A549 (cell line): Measurements from ENCODE around the gene NARS2. TPM values are rescaled to one million over a fixed set of nuclear protein-coding genes. Genes with fewer than 3 reads are reported as not detected.

Experiments
- ATAC-seq, 2 experiments: fragments of 200-7000 bp in 1 of 2; fragments of >200 bp in 1 of 2; cut with Nextera tagmentation in 1 of 2; cut with Tn5 transposase in 1 of 2; 3 replicates each; pipeline versions ENCODE4 v1.8.0 to v1.9.1; 2018 to 2020; ENCODE audit warnings: mild to moderate bottlenecking in 1 of 2, moderate library complexity in 1 of 2
- CTCF ChIA-PET: fragments of 300-600 bp; sonication (Branson Sonifier 250); formaldehyde crosslinking; extraction: SDS; loops from one replicate; lab custom pipeline; 2021; ENCODE audit warnings: antibody characterized with exemption, inconsistent platforms; lab: Yijun Ruan, JAX
- POLR2A ChIA-PET: fragments of 350-600 bp; formaldehyde crosslinking; extraction: SDS; loops from one replicate; lab custom pipeline; 2021; ENCODE audit warnings: antibody characterized with exemption, inconsistent platforms; lab: Yijun Ruan, JAX
- DNase-seq, 2 experiments: peaks; one replicate each; pipeline versions ENCODE4 v3.0.0 to v3.0.0-alpha.2; 2011 to 2016; ENCODE audit warnings: low read depth in 1 of 2, low spot score in 1 of 2
- FAIRE-seq: peaks from 2 replicates; lab custom pipeline; 2011; peaks lifted over from hg19 to GRCh38; lab: Jason Lieb, UNC
- H3K27ac ChIP-seq, 2 experiments: fragments of >200 bp; sonication (Bioruptor Twin); formaldehyde crosslinking; 3 replicates each; pipeline ENCODE4 v1.5.1; 2016 to 2017
- H3K4me1 ChIP-seq: fragments of >200 bp; sonication (Bioruptor Twin); formaldehyde crosslinking; 3 replicates; pipeline ENCODE4 v1.6.1; 2016
- H3K4me2 ChIP-seq: fragments of >200 bp; sonication (Bioruptor Twin); formaldehyde crosslinking; 3 replicates; pipeline ENCODE4 v1.6.1; 2016
- H3K4me3 ChIP-seq: fragments of >200 bp; sonication (Bioruptor Twin); formaldehyde crosslinking; 3 replicates; pipeline ENCODE4 v1.5.1; 2016
- H3K9me3 ChIP-seq: fragments of >200 bp; sonication (Bioruptor Twin); formaldehyde crosslinking; 3 replicates; pipeline ENCODE4 v1.6.1; 2016
- BCL3 ChIP-seq: fragments of >200 bp; sonication (Bioruptor Twin); formaldehyde crosslinking; IDR thresholded peaks from 3 replicates; pipeline ENCODE4 v1.6.1; 2016
- BHLHE40 ChIP-seq: IDR thresholded peaks from 2 replicates; pipeline ENCODE4 v1.6.1; 2012; ENCODE audit warnings: low read depth, low read length, inconsistent platforms
- CHD2 ChIP-seq: fragments of 150-350 bp; IDR thresholded peaks from 2 replicates; pipeline ENCODE4 v1.6.1; 2014; ENCODE audit warnings: low read length; ENCODE audit not compliant: partially characterized antibody
- EHF ChIP-seq: fragments of 250-450 bp; sonication (Bioruptor Pico); IDR thresholded peaks from 2 replicates; pipeline ENCODE4 v1.5.0; 2020; ENCODE audit warnings: mild to moderate bottlenecking
- EHMT2 ChIP-seq: fragments of 200-600 bp; sonication (generic); IDR thresholded peaks from 2 replicates; pipeline ENCODE4 v1.6.1; 2016; ENCODE audit warnings: antibody characterized with exemption, low read depth, mild to moderate bottlenecking, moderate library complexity
- FOSB ChIP-seq: fragments of 250-450 bp; sonication (Bioruptor Pico); IDR thresholded peaks from 2 replicates; pipeline ENCODE4 v1.5.0; 2020; ENCODE audit warnings: mild to moderate bottlenecking, moderate library complexity
- FOSL2 ChIP-seq, 2 experiments: fragments of 450-650 bp in 1 of 2; fragments of >200 bp in 1 of 2; sonication (Bioruptor Twin) in 1 of 2; formaldehyde crosslinking; IDR thresholded peaks; 2 replicates each; pipeline versions ENCODE4 v1.5.0 to v1.6.1; 2016 to 2020; ENCODE audit warnings: mild to moderate bottlenecking in 1 of 2, moderate library complexity in 1 of 2
- HOXA7 ChIP-seq: fragments of 250-450 bp; sonication (Bioruptor Pico); IDR thresholded peaks from 2 replicates; pipeline ENCODE4 v1.5.0; 2020; ENCODE audit warnings: mild to moderate bottlenecking, moderate library complexity
- HOXB13 ChIP-seq: fragments of 250-450 bp; sonication (Bioruptor Pico); IDR thresholded peaks from 2 replicates; pipeline ENCODE4 v1.5.0; 2020; ENCODE audit warnings: low read depth, mild to moderate bottlenecking, moderate library complexity
- HOXB5 ChIP-seq: fragments of 250-450 bp; sonication (Bioruptor Pico); IDR thresholded peaks from 2 replicates; pipeline ENCODE4 v1.5.0; 2020; ENCODE audit warnings: mild to moderate bottlenecking, moderate library complexity
- JUN ChIP-seq, 2 experiments: fragments of >200 bp; sonication (Bioruptor Twin); formaldehyde crosslinking; IDR thresholded peaks; 2 replicates in 1 of 2; 3 replicates in 1 of 2; pipeline ENCODE4 v1.6.1; 2016 to 2017
- MAX ChIP-seq: IDR thresholded peaks from 2 replicates; pipeline ENCODE4 v1.6.1; 2012
- NFE2L2 ChIP-seq: fragments of 150-350 bp; conservative IDR thresholded peaks from 2 replicates; pipeline ENCODE4 v1.6.1; 2014; ENCODE audit warnings: low read length
- NR3C1 ChIP-seq: fragments of >200 bp; sonication (Bioruptor Twin); formaldehyde crosslinking; IDR thresholded peaks from 3 replicates; pipeline ENCODE4 v1.6.1; 2017
- PBX3 ChIP-seq: IDR thresholded peaks from 2 replicates; pipeline ENCODE4 v1.6.1; 2012
- POLR2AphosphoS2 ChIP-seq: conservative IDR thresholded peaks from 2 replicates; pipeline ENCODE4 v1.6.1; 2012; ENCODE audit warnings: low read length, improper control_type of control experiment, inconsistent platforms
- RCOR1 ChIP-seq: fragments of 150-350 bp; IDR thresholded peaks from 2 replicates; pipeline ENCODE4 v1.6.1; 2014; ENCODE audit warnings: antibody characterized with exemption, low read length, low read depth
- REST ChIP-seq: fragments of 200-600 bp; sonication (generic); IDR thresholded peaks from 2 replicates; pipeline ENCODE4 v1.6.1; 2016; ENCODE audit warnings: antibody characterized with exemption, mild to moderate bottlenecking, moderate library complexity
- RNF2 ChIP-seq: fragments of 200-600 bp; sonication (generic); IDR thresholded peaks from 2 replicates; pipeline ENCODE4 v1.6.1; 2016; ENCODE audit warnings: low read depth, mild to moderate bottlenecking, antibody characterized with exemption, moderate library complexity, borderline replicate concordance
- SMC3 ChIP-seq: fragments of >200 bp; sonication (Bioruptor Twin); formaldehyde crosslinking; IDR thresholded peaks from 3 replicates; pipeline ENCODE4 v1.6.1; 2018; ENCODE audit warnings: inconsistent platforms
- SREBF2 ChIP-seq: fragments of 450-650 bp; IDR thresholded peaks from 2 replicates; pipeline ENCODE4 v1.6.1; 2014; ENCODE audit warnings: mild to moderate bottlenecking, moderate library complexity
- TFCP2L1 ChIP-seq: fragments of 250-450 bp; sonication (Bioruptor Pico); IDR thresholded peaks from 2 replicates; pipeline ENCODE4 v1.5.0; 2021; ENCODE audit warnings: mild to moderate bottlenecking
- TP53 ChIP-seq: fragments of 250-450 bp; sonication (Bioruptor Pico); IDR thresholded peaks from 2 replicates; pipeline ENCODE4 v1.5.0; 2021; ENCODE audit warnings: mild to moderate bottlenecking, moderate library complexity
- ZFP36 ChIP-seq: fragments of 450-650 bp; IDR thresholded peaks from 2 replicates; pipeline ENCODE4 v1.6.1; 2014; ENCODE audit warnings: borderline replicate concordance; ENCODE audit not compliant: partially characterized antibody
- ZNF302 ChIP-seq: fragments of 250-450 bp; sonication (Bioruptor Pico); IDR thresholded peaks from 2 replicates; pipeline ENCODE4 v1.9.0; 2021; ENCODE audit warnings: inconsistent platforms, mild to moderate bottlenecking, moderate library complexity
- ZSCAN20 ChIP-seq: fragments of 250-450 bp; sonication (Bioruptor Pico); IDR thresholded peaks from 2 replicates; pipeline ENCODE4 v1.8.0; 2022; ENCODE audit warnings: mild to moderate bottlenecking, moderate library complexity
- WGBS: methylation state at CpG from one replicate; pipeline ENCODE4 v1.1.6; 2017; ENCODE audit errors: missing lambda C conversion rate; 5-methylcytosine and 5-hydroxymethylcytosine counted together
- polyA plus RNA-seq, 4 experiments: library from polyadenylated mRNA; depleted of rRNA in 3 of 4; stranded (reverse); fragments of >200 nt; fragmentation: RNase III in 1 of 4; extraction: RNeasy Plus Mini Kit Qiagen cat#74134 plus additional on column Dnase treatment in 1 of 4; gene quantifications; 2 replicates in 3 of 4; 3 replicates in 1 of 4; pipeline ENCODE4 v1.2.3, GENCODE V29; 2011 to 2017

The NARS2 gene
- polyA plus RNA-seq, 2 of the 4 experiments (the other 2 are of a cell fraction): 29.7 to 57.7 TPM

GRCh38 chr11:78459738-78460137, 114.9 kb downstream of the NARS2 start:
- H3K4me3 ChIP-seq: no peak overlapping the region
- TF ChIP-seq HOXB5 (no peak), FOSB (CRISPR knock-in tag) (no peak), BHLHE40 (no peak), FOSL2 (IDR thresholded peaks at IDR 0.05) (no peak), FOSL2 (CRISPR knock-in tag; IDR thresholded peaks at IDR 0.05) (no peak), RNF2 (no peak), CHD2 (no peak), ZNF302 (CRISPR knock-in tag) (no peak), NFE2L2 (no peak)
- no peaks in the 10 kb centered on the region for H3K9me3 ChIP-seq
- 88% methylated on average over 4 of the region's 4 CpGs for WGBS
- no peaks in the 10 kb centered on the region for H3K4me1 ChIP-seq
- CTCF ChIA-PET: no interaction called here
- POLR2A ChIA-PET: no interaction called here
- no peak for DNase-seq
- no peak overlapping the region for H3K27ac ChIP-seq
- no peak for ATAC-seq
- FAIRE-seq: no peak
- H3K4me2 ChIP-seq: no peak overlapping the region

GRCh38 chr11:78457448-78457847, 117.2 kb downstream of the NARS2 start:
- CTCF ChIA-PET: interaction anchor here (0.9 kb wide), 1 partner anchor 12 kb away, joined by 4 read pairs; no protein-coding TSS in a partner anchor
- WGBS: 96% methylated on average over 2 of the region's 2 CpGs
- DNase-seq (no peak), ATAC-seq (no peak), FAIRE-seq (no peak)
- no peak overlapping the region for H3K27ac ChIP-seq
- H3K4me3 ChIP-seq: no peak overlapping the region
- H3K9me3 ChIP-seq: no peaks in the 10 kb centered on the region
- H3K4me2 ChIP-seq: no peak overlapping the region
- POLR2A ChIA-PET: no interaction called here
- TF ChIP-seq EHMT2: no peak
- TF ChIP-seq PBX3: no peak
- TF ChIP-seq FOSL2 (IDR thresholded peaks at IDR 0.05): no peak
- TF ChIP-seq FOSL2 (CRISPR knock-in tag; IDR thresholded peaks at IDR 0.05): no peak
- no peak for TF ChIP-seq POLR2AphosphoS2
- TF ChIP-seq SREBF2: no peak
- TF ChIP-seq FOSB (CRISPR knock-in tag): no peak
- no peak for TF ChIP-seq BCL3
- TF ChIP-seq MAX: no peak
- no peak for TF ChIP-seq HOXA7 (CRISPR knock-in tag)
- no peak for TF ChIP-seq RCOR1
- no peak for TF ChIP-seq HOXB13 (CRISPR knock-in tag)
- TF ChIP-seq ZSCAN20 (CRISPR knock-in tag): no peak
- TF ChIP-seq JUN (IDR thresholded peaks at IDR 0.05): no peak
- H3K4me1 ChIP-seq: no peaks in the 10 kb centered on the region

GRCh38 chr11:78453140-78453935, 121.3 kb downstream of the NARS2 start:
- FAIRE-seq (no peak), ATAC-seq (no peak), DNase-seq (no peak)
- Histone ChIP-seq H3K27ac (no peak overlapping the region), H3K4me2 (no peak overlapping the region), H3K9me3 (no peaks in the 10 kb centered on the region), H3K4me3 (no peak overlapping the region), H3K4me1 (no peaks in the 10 kb centered on the region)
- ChIA-PET CTCF (no interaction called here), POLR2A (no interaction called here)
- WGBS: 93% methylated on average over 2 of the region's 2 CpGs
- TF ChIP-seq NR3C1 (no peak), ZFP36 (no peak), TP53 (CRISPR knock-in tag) (no peak), EHMT2 (no peak), POLR2AphosphoS2 (no peak), TFCP2L1 (CRISPR knock-in tag) (no peak), SMC3 (no peak), EHF (CRISPR knock-in tag) (no peak), REST (no peak), ZNF302 (CRISPR knock-in tag) (no peak), HOXA7 (CRISPR knock-in tag) (no peak), BHLHE40 (no peak)
